ENCODE results near the gene TMEM200A. TPM values are rescaled to one million over a fixed set of nuclear protein-coding genes. Genes with fewer than 3 reads are reported as not detected.
"Not testable (repeated sequence)": the region's sequence is repeated elsewhere in the genome, so short reads cannot be mapped to it uniquely, and the experiment has no call there.

TMEM200A gene
- total and polyA plus RNA-seq, 2 experiments from 2014 or later, result 0.12 TPM; not detected in 1

DNA sequence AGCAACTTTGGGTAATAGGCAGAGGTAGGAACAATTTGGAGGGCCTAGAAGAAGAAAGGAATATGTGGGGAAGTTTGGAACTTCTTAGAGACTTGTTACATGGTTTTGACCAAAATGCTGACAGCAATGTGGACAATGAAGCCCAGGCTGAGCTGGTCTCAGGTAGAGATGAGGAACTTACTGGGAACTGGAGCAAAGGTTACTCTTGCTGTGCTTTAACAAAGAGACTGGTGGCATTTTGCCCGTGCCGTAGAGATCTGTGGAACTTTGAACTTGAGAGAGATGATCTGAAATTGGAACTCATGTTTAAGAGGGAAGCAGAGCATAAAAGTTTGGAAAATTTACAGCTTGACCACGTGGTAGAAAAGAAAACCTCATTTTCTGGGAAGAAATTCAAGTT, 28.3 kb upstream of the TMEM200A start:
- Histone ChIP-seq H3K9me3 (ENCODE audit: low read depth) (no peaks in the 10 kb centered on the region), H3K27ac (no peak overlapping the region), H3K27me3 (no peaks in the 10 kb centered on the region), H3K4me1 (ENCODE audit: low read depth) (no peaks in the 10 kb centered on the region), H3K4me3 (no peak overlapping the region), H3K36me3 (no peaks in the 10 kb centered on the region)
- TF ChIP-seq, protein P1, sequence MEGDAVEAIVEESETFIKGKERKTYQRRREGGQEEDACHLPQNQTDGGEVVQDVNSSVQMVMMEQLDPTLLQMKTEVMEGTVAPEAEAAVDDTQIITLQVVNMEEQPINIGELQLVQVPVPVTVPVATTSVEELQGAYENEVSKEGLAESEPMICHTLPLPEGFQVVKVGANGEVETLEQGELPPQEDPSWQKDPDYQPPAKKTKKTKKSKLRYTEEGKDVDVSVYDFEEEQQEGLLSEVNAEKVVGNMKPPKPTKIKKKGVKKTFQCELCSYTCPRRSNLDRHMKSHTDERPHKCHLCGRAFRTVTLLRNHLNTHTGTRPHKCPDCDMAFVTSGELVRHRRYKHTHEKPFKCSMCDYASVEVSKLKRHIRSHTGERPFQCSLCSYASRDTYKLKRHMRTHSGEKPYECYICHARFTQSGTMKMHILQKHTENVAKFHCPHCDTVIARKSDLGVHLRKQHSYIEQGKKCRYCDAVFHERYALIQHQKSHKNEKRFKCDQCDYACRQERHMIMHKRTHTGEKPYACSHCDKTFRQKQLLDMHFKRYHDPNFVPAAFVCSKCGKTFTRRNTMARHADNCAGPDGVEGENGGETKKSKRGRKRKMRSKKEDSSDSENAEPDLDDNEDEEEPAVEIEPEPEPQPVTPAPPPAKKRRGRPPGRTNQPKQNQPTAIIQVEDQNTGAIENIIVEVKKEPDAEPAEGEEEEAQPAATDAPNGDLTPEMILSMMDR (IDR thresholded peaks at IDR 0.05; ENCODE audit: low read depth, low read length), result no peak
- DNase-seq (ENCODE audit: low read depth in 1 of 2, low spot score in 1 of 2), result no peak

DNA sequence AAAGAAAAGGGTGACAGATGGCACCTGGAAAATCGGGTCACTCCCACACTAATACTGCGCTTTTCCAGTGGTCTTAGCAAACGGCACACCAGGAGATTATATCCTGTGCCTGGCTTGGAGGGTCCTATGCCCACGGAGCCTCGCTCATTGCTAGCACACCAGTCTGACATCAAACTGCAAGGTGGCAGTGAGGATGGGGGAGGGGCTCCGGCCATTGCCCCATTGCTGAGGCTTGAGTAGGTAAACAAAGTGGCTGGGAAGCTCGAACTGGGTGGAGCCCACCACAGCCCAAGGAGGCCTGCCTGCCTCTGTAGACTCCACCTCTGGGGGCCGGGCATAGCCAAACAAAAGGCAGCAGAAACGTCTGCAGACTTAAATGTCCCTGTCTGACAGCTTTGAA, 19.5 kb upstream of the TMEM200A start:
- not testable (repeated sequence) for DNase-seq (ENCODE audit: low read depth in 1 of 2, low spot score in 1 of 2); H3K4me1 ChIP-seq (ENCODE audit: low read depth); H3K27me3 ChIP-seq; H3K4me3 ChIP-seq; H3K9me3 ChIP-seq (ENCODE audit: low read depth); H3K36me3 ChIP-seq; H3K27ac ChIP-seq

DNA sequence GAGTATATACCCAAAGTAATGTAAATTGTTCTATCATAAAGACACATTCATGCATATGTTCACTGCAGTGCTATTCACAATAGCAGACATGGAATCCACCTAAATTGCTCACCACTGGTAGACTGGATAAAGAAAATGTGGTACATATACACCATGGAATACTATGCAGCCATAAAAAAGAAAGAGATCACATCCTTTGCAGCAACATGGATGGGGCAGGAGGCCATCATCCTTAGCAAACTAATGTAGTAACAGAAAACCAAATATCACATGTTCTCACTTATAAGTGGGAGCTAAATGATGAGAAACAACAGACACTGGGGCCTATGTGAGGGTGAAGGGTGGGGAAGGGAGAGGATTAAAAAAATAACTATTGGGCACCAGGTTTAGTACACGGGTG, 11.5 kb upstream of the TMEM200A start:
- Histone ChIP-seq H3K4me3 (no peak overlapping the region), H3K27me3 (no peaks in the 10 kb centered on the region), H3K9me3 (ENCODE audit: low read depth) (no peaks in the 10 kb centered on the region), H3K36me3 (no peaks in the 10 kb centered on the region), H3K4me1 (ENCODE audit: low read depth) (no peaks in the 10 kb centered on the region), H3K27ac (no peak overlapping the region)
- TF ChIP-seq, protein P1 (IDR thresholded peaks at IDR 0.05; ENCODE audit: low read depth, low read length), result no peak
- DNase-seq (ENCODE audit: low read depth in 1 of 2, low spot score in 1 of 2), result no peak

DNA sequence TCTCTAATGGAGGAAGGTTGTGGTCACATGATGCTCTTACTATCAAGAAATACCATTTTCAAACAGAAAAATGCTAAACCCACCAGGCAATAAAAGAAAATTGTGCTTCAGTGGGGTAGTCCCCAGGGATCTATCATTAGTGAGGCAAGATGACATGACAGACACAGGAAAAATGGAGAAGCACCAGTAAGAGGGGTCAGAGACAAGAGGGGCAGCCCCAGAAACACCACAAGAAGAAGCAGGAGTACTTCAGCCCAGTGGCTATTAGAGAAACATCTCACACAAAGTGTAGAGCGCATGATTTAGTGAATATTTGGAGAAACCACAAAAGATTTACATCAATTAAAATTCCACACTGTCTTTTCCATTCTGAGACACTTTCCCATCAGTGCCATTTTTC, 10.2 kb upstream of the TMEM200A start:
- Histone ChIP-seq H3K27ac (no peak overlapping the region), H3K4me1 (ENCODE audit: low read depth) (no peaks in the 10 kb centered on the region), H3K36me3 (no peaks in the 10 kb centered on the region), H3K4me3 (no peak overlapping the region), H3K9me3 (ENCODE audit: low read depth) (no peaks in the 10 kb centered on the region), H3K27me3 (no peaks in the 10 kb centered on the region)
- no peak for DNase-seq (ENCODE audit: low read depth in 1 of 2, low spot score in 1 of 2)
- TF ChIP-seq, protein P1 (IDR thresholded peaks at IDR 0.05; ENCODE audit: low read depth, low read length), result no peak

DNA sequence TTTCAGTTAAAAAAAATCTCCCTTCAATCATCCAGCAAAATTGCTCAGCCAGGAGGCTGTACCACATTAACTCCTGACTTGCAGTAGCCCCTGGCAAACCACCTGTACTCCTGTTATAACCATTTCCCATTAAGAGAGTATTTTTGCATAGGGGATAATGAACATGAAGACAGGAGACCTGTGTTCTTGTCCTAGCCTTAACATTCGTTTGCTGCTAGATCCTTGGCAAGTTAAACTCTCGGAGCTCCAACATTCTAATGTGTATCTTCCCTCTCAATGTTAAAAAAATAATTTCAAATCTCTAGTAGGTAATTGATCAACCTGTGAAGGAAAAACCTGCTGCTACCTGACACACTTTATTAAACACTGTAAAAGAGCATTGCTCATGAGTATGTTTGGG, 8.4 kb upstream of the TMEM200A start:
- Histone ChIP-seq H3K4me1 (ENCODE audit: low read depth) (no peaks in the 10 kb centered on the region), H3K27me3 (no peaks in the 10 kb centered on the region), H3K36me3 (no peaks in the 10 kb centered on the region), H3K9me3 (ENCODE audit: low read depth) (no peaks in the 10 kb centered on the region), H3K27ac (no peak overlapping the region), H3K4me3 (no peak overlapping the region)
- DNase-seq (ENCODE audit: low read depth in 1 of 2, low spot score in 1 of 2), result no peak
- TF ChIP-seq, protein P1 (IDR thresholded peaks at IDR 0.05; ENCODE audit: low read depth, low read length), result no peak

DNA sequence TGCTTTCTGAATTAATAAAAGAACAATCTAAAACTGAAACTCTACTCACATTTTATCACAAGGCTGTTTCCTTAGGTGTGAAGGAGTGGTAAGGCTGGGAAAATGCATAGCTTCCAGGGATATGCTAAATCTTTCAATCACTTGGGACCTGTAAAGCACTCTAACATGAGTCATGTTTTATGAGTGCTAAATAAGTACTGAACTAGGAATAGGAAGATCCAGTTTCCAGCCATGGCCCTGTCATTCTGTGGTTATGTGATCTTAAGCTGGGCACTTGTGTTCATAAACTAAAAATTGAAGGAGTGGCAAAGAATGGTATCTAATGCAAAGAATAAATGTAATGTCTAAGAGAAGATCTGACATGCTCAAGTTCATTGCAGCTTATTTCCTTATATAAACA, 6.1 kb upstream of the TMEM200A start:
- no peak for DNase-seq (ENCODE audit: low read depth in 1 of 2, low spot score in 1 of 2)
- Histone ChIP-seq H3K4me3 (no peak overlapping the region), H3K27me3 (peaks cover 15% of the 10 kb centered on the region), H3K4me1 (ENCODE audit: low read depth) (no peaks in the 10 kb centered on the region), H3K36me3 (no peaks in the 10 kb centered on the region), H3K27ac (no peak overlapping the region), H3K9me3 (ENCODE audit: low read depth) (no peaks in the 10 kb centered on the region)
- TF ChIP-seq, protein P1 (IDR thresholded peaks at IDR 0.05; ENCODE audit: low read depth, low read length), result no peak

Measured in cardiac muscle cell (in vitro differentiated cells and primary cell).